Heart left ventricle (tissue), 13 donors: ENCODE results near the gene UGT1A7.

Experiments used
- POLR2A ChIP-seq, 2 donors: fragments of 450-650 bp; IDR thresholded peaks; one replicate each; pipeline ENCODE4 v1.6.1; 2017; ENCODE audit warnings: antibody characterized with exemption in 2 of 2, mild to moderate bottlenecking in 2 of 2, moderate library complexity in 2 of 2
- TF ChIP-seq, protein P1 (sequence below), 12 donors: fragments of 200-600 bp; sonication (generic) in 4 of 12; IDR thresholded peaks; one replicate each; pipeline versions ENCODE4 v1.5.0 to v1.8.0; 2018 to 2022; ENCODE audit warnings: antibody characterized with exemption in 12 of 12, mild to moderate bottlenecking in 5 of 12
- donor health status: ischemic (EF 13 %, LVEDD 7.1; RV severe dilation, severe dysfunction).
- donor health status: DM: no; HTN: yes; CAD: no.
- donor health status: DM: no; HTN: no; CAD: no.
- donor health status: ischemic (EF 25% LVEDD 6.9; RV normal size, moderate dysfunction).
- donor health status: ischemic (EF 25% LVEDD 5.7; RV mildly dilated, moderate dysfunction).
- donor health status: ischemic (EF 35%, LVEDD 5.7; RV mildly dilated, moderate dysfunction).
- donor health status: nonischemic (EF 11% LVEDD 7.7; RV severe dilation, severe dysfunction).
- donor health status: DM: yes; HTN: yes; CAD: no.
- donor health status: PGD.
- donor health status: ischemic (EF 29% LVEDD 5.4; RV normal size, mild dysfunction).
- donor health status: nonischemic (EF 23%, LVEDD 6.1; RV moderate dilation, normal function).

DNA sequence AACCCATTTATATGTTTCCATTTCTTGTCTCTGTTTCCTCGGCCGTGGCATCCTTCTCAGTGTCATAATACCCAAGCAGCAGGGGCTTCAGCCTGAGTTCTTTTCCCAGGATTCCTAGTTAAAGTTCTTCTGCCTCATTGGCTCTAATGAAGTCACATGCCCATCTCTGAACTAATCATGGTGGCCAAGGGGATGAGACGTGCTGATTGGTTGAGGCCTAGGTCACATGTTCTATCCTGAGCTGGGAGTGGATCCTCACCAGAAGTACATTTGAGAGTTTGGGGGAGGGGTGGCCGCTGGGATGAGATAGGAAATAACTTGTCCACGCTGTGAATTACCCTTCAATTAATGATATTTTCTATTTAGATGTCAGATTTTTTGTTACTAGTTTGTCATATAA lies 27.2 kb downstream of the UGT1A7 start:
- TF ChIP-seq, protein P1, sequence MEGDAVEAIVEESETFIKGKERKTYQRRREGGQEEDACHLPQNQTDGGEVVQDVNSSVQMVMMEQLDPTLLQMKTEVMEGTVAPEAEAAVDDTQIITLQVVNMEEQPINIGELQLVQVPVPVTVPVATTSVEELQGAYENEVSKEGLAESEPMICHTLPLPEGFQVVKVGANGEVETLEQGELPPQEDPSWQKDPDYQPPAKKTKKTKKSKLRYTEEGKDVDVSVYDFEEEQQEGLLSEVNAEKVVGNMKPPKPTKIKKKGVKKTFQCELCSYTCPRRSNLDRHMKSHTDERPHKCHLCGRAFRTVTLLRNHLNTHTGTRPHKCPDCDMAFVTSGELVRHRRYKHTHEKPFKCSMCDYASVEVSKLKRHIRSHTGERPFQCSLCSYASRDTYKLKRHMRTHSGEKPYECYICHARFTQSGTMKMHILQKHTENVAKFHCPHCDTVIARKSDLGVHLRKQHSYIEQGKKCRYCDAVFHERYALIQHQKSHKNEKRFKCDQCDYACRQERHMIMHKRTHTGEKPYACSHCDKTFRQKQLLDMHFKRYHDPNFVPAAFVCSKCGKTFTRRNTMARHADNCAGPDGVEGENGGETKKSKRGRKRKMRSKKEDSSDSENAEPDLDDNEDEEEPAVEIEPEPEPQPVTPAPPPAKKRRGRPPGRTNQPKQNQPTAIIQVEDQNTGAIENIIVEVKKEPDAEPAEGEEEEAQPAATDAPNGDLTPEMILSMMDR (IDR thresholded peaks at IDR 0.05), result no peak
- TF ChIP-seq POLR2A (IDR thresholded peaks at IDR 0.05), result no peak
